HPDE6-E6E7 (cell line): Measurements from ENCODE around the gene DCAF15.

Experiments used
- DNase-seq: peaks from one replicate; pipeline ENCODE4 v3.0.0; 2011; ENCODE audit warnings: missing footprints; ENCODE audit errors: extremely low spot score

DCAF15 gene

GRCh38 chr19:13995017-13995728, 42.9 kb downstream of the DCAF15 start:
- DNase-seq, result no peak

- DNase-seq, result no peak
Observed at GRCh38 chr19:13995878-13996765, 43.8 kb downstream of the DCAF15 start.

GRCh38 chr19:13996928-13997630, 44.8 kb downstream of the DCAF15 start:
- no peak for DNase-seq

GRCh38 chr19:13997631-13997962, 45.3 kb downstream of the DCAF15 start:
- no peak for DNase-seq

- no peak for DNase-seq
Observed at GRCh38 chr19:13998426-13998825, 46.1 kb downstream of the DCAF15 start.

GRCh38 chr19:13999085-13999484, 46.8 kb downstream of the DCAF15 start:
- DNase-seq, result no peak

GRCh38 chr19:14000691-14001375, 48.5 kb downstream of the DCAF15 start:
- DNase-seq, result no peak

GRCh38 chr19:14002571-14003250, 50.4 kb downstream of the DCAF15 start:
- no peak for DNase-seq

- no peak for DNase-seq
Observed at GRCh38 chr19:14003251-14004055, 51.1 kb downstream of the DCAF15 start.

- no peak for DNase-seq
Observed at GRCh38 chr19:14004619-14005348, 52.5 kb downstream of the DCAF15 start.

GRCh38 chr19:14005349-14006084, 53.2 kb downstream of the DCAF15 start:
- DNase-seq, result no peak

GRCh38 chr19:14006085-14006765, 53.9 kb downstream of the DCAF15 start, which contains the start of gene RFX1:
RFX1 (minus strand) TSS chr19:14006320; CDS start chr19:13993843, 12,477 bp downstream.
- peak; percentile 97 for DNase-seq

GRCh38 chr19:14006766-14007562, 54.7 kb downstream of the DCAF15 start:
- DNase-seq, result no peak
